ENCODE measurements around the gene MYO1D.
"Not testable (repeated sequence)": the region's sequence is repeated elsewhere in the genome, so short reads cannot be mapped to it uniquely, and the experiment has no call there.

Gene MYO1D

DNA sequence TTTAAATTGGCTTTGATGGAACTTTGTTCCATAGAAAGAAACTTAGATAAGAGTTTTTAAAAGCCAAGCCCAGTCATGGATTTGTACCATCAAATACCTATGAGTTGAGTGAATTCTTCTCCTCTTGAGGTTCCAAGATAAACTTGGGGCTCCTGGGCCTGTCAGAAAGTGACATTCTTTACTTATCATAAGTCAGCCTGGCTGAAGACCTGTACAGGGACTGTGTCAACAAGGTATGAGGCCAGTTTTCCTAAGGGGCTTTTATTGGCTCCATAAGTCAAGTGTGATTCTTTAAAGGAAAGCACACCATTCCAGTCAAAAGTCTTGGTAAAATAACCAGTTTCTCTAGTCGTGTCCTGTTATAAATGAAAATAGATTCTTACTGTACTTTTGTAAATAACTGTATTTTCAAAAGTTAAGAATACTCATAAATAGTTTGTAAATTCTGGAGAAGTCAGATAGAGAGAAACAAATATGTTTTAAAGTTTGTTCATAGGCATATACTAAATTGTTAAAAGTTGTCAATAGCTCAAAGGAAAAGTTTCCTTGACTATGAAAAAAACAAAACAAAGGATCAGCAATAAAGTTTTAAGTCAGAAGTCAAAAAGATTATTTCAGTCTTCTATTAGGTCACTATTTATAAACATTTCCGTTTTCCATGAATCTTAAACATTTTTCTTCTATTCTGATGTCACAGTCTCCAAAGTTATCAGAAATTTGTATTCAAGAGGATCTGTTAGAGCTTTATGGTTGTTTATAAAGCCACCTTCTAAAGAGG, 22.5 kb upstream of the MYO1D start:
- no peaks in the 10 kb centered on the region for H3K36me3 ChIP-seq (ENCODE audit: control insufficient read depth, insufficient read depth, low read length)
- H3K27ac ChIP-seq (ENCODE audit: insufficient read depth, low read length, poor library complexity, severe bottlenecking) = no peak overlapping the region
- H3K4me3 ChIP-seq (ENCODE audit: insufficient read depth, low read depth, low read length, poor library complexity, severe bottlenecking) = no peak overlapping the region
- H3K27me3 ChIP-seq (replicated peaks; ENCODE audit: control insufficient read depth, insufficient read depth, low read length, poor library complexity, severe bottlenecking) = no peaks in the 10 kb centered on the region
- H3K4me1 ChIP-seq (ENCODE audit: control insufficient read depth, insufficient read depth, low read length, poor library complexity, severe bottlenecking) = no peaks in the 10 kb centered on the region
- DNase-seq = no peak
- H3K9me3 ChIP-seq (ENCODE audit: control insufficient read depth, low read length) = no peaks in the 10 kb centered on the region

DNA sequence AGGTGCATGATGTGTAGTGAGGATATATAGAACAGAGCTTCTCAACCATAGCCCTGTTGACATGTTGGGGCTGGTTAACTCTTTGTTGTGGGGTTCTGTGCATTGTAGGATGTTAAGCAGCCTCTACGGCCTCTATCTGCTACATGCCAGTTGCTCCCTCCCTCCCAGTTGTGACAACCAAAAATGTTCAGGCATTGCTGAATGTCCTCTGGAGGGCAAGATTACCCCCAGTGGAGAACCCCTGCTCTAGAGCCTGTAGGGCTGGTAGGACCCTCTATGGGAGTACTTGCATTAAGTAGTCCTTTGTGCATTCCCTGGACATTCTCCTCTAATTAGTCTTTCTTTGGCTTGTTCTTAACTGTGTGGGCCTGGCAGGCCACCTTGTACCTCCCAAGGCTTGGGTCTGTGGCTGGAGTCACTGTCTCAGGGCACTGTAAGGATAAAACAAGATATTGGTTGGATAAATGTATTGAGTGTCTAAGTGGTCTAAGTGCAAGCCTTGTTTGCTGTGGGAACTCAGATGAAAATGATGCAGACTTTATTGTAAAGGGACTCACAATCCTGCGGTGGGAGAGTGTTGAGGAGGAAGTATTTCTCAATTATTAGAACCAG, 19.8 kb upstream of the MYO1D start:
- Histone ChIP-seq H3K4me1 (ENCODE audit: control insufficient read depth, insufficient read depth, low read length, poor library complexity, severe bottlenecking) (no peaks in the 10 kb centered on the region), H3K36me3 (ENCODE audit: control insufficient read depth, insufficient read depth, low read length) (no peaks in the 10 kb centered on the region), H3K9me3 (ENCODE audit: control insufficient read depth, low read length) (no peaks in the 10 kb centered on the region), H3K4me3 (ENCODE audit: insufficient read depth, low read depth, low read length, poor library complexity, severe bottlenecking) (no peak overlapping the region), H3K27me3 (replicated peaks; ENCODE audit: control insufficient read depth, insufficient read depth, low read length, poor library complexity, severe bottlenecking) (no peaks in the 10 kb centered on the region), H3K27ac (ENCODE audit: insufficient read depth, low read length, poor library complexity, severe bottlenecking) (no peak overlapping the region)
- no peak for DNase-seq

DNA sequence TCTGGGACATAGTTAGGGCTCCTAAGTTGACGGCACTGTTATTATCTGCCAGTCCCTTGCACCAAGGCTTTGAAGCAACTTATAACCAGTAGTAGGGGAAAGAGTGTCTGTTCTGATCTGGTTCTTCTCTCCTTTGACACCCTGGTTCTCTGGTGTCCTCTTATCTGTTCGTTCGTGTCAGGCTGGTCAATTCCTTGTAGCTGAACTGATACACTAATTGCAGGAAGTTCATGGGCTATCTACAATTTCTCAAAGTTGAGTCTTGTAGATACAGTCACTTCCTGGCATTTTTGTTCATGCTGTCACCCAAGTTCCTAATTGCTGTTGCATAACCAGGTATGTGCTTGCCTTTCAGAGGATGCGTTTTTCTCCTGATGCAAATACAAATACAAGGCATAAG, 17.3 kb upstream of the MYO1D start:
- H3K4me3 ChIP-seq (ENCODE audit: insufficient read depth, low read depth, low read length, poor library complexity, severe bottlenecking) = no peak overlapping the region
- no peaks in the 10 kb centered on the region for H3K9me3 ChIP-seq (ENCODE audit: control insufficient read depth, low read length)
- H3K27me3 ChIP-seq (replicated peaks; ENCODE audit: control insufficient read depth, insufficient read depth, low read length, poor library complexity, severe bottlenecking) = no peaks in the 10 kb centered on the region
- no peaks in the 10 kb centered on the region for H3K36me3 ChIP-seq (ENCODE audit: control insufficient read depth, insufficient read depth, low read length)
- no peaks in the 10 kb centered on the region for H3K4me1 ChIP-seq (ENCODE audit: control insufficient read depth, insufficient read depth, low read length, poor library complexity, severe bottlenecking)
- H3K27ac ChIP-seq (ENCODE audit: insufficient read depth, low read length, poor library complexity, severe bottlenecking) = no peak overlapping the region
- no peak for DNase-seq

DNA sequence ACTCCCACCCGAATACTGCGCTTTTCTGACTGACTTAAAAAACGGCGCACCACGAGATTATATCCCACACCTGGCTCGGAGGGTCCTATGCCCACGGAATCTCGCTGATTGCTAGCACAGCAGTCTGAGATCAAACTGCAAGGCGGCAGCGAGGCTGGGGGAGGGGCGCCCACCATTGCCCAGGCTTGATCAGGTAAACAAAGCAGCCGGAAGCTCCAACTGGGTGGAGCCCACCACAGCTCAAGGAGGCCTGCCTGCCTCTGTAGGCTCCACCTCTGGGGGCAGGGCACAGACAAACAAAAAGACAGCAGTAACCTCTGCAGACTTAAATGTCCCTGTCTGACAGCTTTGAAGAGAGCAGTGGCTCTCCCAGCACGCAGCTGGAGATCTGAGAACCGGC, 10.5 kb upstream of the MYO1D start:
- not testable (repeated sequence) for H3K9me3 ChIP-seq (ENCODE audit: control insufficient read depth, low read length); H3K27me3 ChIP-seq (replicated peaks; ENCODE audit: control insufficient read depth, insufficient read depth, low read length, poor library complexity, severe bottlenecking); H3K36me3 ChIP-seq (ENCODE audit: control insufficient read depth, insufficient read depth, low read length); H3K4me1 ChIP-seq (ENCODE audit: control insufficient read depth, insufficient read depth, low read length, poor library complexity, severe bottlenecking); H3K4me3 ChIP-seq (ENCODE audit: insufficient read depth, low read depth, low read length, poor library complexity, severe bottlenecking); H3K27ac ChIP-seq (ENCODE audit: insufficient read depth, low read length, poor library complexity, severe bottlenecking); DNase-seq

DNA sequence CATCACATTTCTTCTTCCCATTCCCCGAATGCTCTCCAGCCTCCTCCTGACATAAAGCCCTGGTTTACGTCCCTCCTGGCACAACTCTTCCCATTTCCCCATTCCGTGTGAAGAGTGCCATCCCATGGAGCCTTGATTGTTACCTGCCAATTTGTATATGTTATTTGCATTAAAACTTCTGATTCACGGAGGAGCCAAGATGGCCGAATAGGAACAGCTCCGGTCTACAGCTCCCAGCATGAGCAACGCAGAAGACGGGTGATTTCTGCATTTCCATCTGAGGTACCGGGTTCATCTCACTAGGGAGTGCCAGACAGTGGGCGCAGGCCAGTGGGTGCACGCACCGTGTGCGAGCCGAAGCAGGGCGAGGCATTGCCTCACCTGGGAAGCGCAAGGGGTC, 10.0 kb upstream of the MYO1D start:
- not testable (repeated sequence) for H3K4me1 ChIP-seq (ENCODE audit: control insufficient read depth, insufficient read depth, low read length, poor library complexity, severe bottlenecking); H3K9me3 ChIP-seq (ENCODE audit: control insufficient read depth, low read length); DNase-seq; H3K27me3 ChIP-seq (replicated peaks; ENCODE audit: control insufficient read depth, insufficient read depth, low read length, poor library complexity, severe bottlenecking); H3K27ac ChIP-seq (ENCODE audit: insufficient read depth, low read length, poor library complexity, severe bottlenecking); H3K36me3 ChIP-seq (ENCODE audit: control insufficient read depth, insufficient read depth, low read length); H3K4me3 ChIP-seq (ENCODE audit: insufficient read depth, low read depth, low read length, poor library complexity, severe bottlenecking)

DNA sequence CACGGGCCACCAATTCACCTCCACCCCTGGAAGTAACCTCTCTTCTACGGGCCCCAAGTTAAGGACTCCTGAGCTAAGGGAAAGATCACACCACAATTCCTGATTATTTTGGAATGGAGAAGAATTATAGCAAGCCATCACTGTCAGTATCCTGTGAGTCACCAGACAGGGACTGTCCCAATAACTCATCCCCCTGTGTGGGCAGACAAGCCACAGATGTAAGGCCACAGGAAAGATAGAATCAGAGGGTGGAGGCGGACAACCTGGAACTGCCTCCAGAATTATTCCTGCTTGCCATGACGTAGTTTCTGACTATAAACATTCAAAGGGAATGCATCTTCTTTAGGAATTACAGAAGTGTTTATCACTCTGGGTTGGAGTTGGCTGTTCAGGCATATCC, 5.8 kb upstream of the MYO1D start:
- no peaks in the 10 kb centered on the region for H3K9me3 ChIP-seq (ENCODE audit: control insufficient read depth, low read length)
- DNase-seq = no peak
- H3K27me3 ChIP-seq (replicated peaks; ENCODE audit: control insufficient read depth, insufficient read depth, low read length, poor library complexity, severe bottlenecking) = no peaks in the 10 kb centered on the region
- no peak overlapping the region for H3K27ac ChIP-seq (ENCODE audit: insufficient read depth, low read length, poor library complexity, severe bottlenecking)
- no peak overlapping the region for H3K4me3 ChIP-seq (ENCODE audit: insufficient read depth, low read depth, low read length, poor library complexity, severe bottlenecking)
- no peaks in the 10 kb centered on the region for H3K36me3 ChIP-seq (ENCODE audit: control insufficient read depth, insufficient read depth, low read length)
- peaks cover 1% of the 10 kb centered on the region for H3K4me1 ChIP-seq (ENCODE audit: control insufficient read depth, insufficient read depth, low read length, poor library complexity, severe bottlenecking)

DNA sequence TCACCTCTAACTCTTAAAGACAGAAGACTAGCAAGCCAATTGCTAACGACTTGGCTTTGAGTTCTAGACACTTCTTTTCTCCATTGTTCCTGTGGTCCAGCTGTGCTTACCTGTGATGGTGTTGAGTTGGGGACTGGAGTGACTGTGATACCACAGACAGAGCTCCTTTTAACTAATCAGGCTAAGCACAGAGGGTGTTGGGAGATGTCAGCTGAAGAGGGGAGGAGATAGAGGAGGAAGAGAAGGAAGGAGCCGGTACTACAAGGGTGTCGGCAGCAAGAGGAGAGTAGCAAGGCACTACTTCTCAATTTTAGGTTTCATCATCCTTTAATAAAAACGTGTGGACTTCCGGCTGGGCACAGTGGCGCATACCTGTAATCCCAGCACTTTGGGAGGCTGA, 5.1 kb upstream of the MYO1D start:
- no peak overlapping the region for H3K27ac ChIP-seq (ENCODE audit: insufficient read depth, low read length, poor library complexity, severe bottlenecking)
- no peak overlapping the region for H3K4me3 ChIP-seq (ENCODE audit: insufficient read depth, low read depth, low read length, poor library complexity, severe bottlenecking)
- no peaks in the 10 kb centered on the region for H3K36me3 ChIP-seq (ENCODE audit: control insufficient read depth, insufficient read depth, low read length)
- peaks cover 6% of the 10 kb centered on the region for H3K4me1 ChIP-seq (ENCODE audit: control insufficient read depth, insufficient read depth, low read length, poor library complexity, severe bottlenecking)
- DNase-seq = no peak
- no peaks in the 10 kb centered on the region for H3K27me3 ChIP-seq (replicated peaks; ENCODE audit: control insufficient read depth, insufficient read depth, low read length, poor library complexity, severe bottlenecking)
- no peaks in the 10 kb centered on the region for H3K9me3 ChIP-seq (ENCODE audit: control insufficient read depth, low read length)

DNA sequence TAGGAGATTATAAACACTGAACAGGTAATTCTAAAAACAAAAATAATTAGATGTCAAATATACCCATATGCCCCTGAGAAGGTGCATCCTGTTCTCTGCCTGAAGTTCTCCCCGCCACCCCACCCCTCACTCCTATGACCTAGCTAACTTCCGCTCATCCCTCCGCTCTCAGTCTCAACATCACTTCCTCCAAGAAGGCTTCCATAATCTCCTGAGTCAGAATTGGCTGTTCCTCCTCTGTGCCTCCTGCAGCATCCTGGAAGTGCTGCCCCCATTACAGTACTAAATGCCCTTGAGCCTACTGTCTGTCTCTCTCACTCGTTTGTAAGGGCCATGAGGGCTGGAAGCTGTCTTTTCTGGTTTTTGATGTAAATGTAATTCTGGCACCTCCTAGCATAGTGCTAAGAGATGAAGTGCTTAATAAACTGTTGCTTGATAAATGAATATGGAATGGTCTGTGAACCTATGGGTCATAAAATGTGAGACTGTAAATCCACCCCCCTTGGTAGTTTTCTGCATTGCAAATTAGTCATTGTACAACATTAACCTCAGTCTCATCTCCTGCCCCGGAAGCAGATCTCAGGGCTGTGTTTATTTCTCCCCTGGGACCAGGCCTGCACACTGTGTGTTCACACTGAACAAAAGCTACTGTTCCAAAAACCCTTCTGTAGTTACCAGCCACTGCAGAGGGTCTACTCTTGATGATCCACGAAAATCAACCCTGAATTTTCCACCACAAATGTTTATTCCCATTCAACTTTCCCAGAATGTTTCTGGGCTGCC, 3.9 kb upstream of the MYO1D start:
- no peak for DNase-seq
- peaks cover 11% of the 10 kb centered on the region for H3K4me1 ChIP-seq (ENCODE audit: control insufficient read depth, insufficient read depth, low read length, poor library complexity, severe bottlenecking)
- no peaks in the 10 kb centered on the region for H3K36me3 ChIP-seq (ENCODE audit: control insufficient read depth, insufficient read depth, low read length)
- no peaks in the 10 kb centered on the region for H3K27me3 ChIP-seq (replicated peaks; ENCODE audit: control insufficient read depth, insufficient read depth, low read length, poor library complexity, severe bottlenecking)
- H3K27ac ChIP-seq (ENCODE audit: insufficient read depth, low read length, poor library complexity, severe bottlenecking) = no peak overlapping the region
- no peaks in the 10 kb centered on the region for H3K9me3 ChIP-seq (ENCODE audit: control insufficient read depth, low read length)
- H3K4me3 ChIP-seq (ENCODE audit: insufficient read depth, low read depth, low read length, poor library complexity, severe bottlenecking) = no peak overlapping the region

DNA sequence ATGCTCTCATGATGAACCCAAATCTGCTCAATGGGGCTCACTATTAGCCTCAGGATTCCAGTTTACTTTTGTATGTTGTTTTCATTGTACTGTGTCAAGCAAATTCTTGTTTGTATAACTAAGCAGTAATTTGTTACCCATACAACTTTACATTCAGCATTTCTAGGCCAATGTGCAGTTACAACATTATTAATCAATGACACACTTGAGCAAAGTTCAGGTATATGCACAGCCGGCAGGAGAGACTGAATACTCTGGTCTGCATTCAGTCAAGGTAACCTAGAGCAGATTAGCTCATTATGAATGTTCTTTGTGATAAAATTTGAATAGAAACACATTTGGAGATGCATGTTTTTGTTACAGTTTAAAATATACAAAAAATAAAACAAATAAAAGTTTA, 2.2 kb upstream of the MYO1D start:
- Histone ChIP-seq H3K36me3 (ENCODE audit: control insufficient read depth, insufficient read depth, low read length) (no peaks in the 10 kb centered on the region), H3K4me3 (ENCODE audit: insufficient read depth, low read depth, low read length, poor library complexity, severe bottlenecking) (no peak overlapping the region), H3K27ac (ENCODE audit: insufficient read depth, low read length, poor library complexity, severe bottlenecking) (no peak overlapping the region), H3K4me1 (ENCODE audit: control insufficient read depth, insufficient read depth, low read length, poor library complexity, severe bottlenecking) (peaks cover 14% of the 10 kb centered on the region), H3K27me3 (replicated peaks; ENCODE audit: control insufficient read depth, insufficient read depth, low read length, poor library complexity, severe bottlenecking) (no peaks in the 10 kb centered on the region), H3K9me3 (ENCODE audit: control insufficient read depth, low read length) (no peaks in the 10 kb centered on the region)
- DNase-seq = no peak

DNA sequence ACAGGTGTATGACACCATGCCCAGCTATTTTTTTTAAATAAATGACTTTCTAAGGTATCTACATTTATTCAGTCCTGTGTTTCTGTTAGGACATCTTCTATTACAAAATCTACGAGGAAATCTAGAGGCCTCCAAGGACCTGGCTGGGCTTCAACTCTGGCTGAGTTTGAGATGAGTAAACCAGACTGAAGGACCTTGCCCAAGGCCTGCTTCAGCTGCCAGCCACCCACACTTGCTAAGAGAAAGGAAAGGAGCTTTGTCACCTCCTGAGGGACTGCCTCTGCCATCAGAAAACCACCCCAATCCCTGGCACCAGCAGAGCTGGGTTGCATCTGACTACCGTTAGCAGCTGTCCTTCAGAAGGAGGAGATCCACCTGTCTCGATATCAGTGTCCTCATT, 1.3 kb upstream of the MYO1D start:
- DNase-seq = no peak
- Histone ChIP-seq H3K36me3 (ENCODE audit: control insufficient read depth, insufficient read depth, low read length) (no peaks in the 10 kb centered on the region), H3K4me1 (ENCODE audit: control insufficient read depth, insufficient read depth, low read length, poor library complexity, severe bottlenecking) (peaks cover 14% of the 10 kb centered on the region), H3K27me3 (replicated peaks; ENCODE audit: control insufficient read depth, insufficient read depth, low read length, poor library complexity, severe bottlenecking) (no peaks in the 10 kb centered on the region), H3K9me3 (ENCODE audit: control insufficient read depth, low read length) (no peaks in the 10 kb centered on the region), H3K27ac (ENCODE audit: insufficient read depth, low read length, poor library complexity, severe bottlenecking) (no peak overlapping the region), H3K4me3 (ENCODE audit: insufficient read depth, low read depth, low read length, poor library complexity, severe bottlenecking) (no peak overlapping the region)

Measured in effector memory CD4-positive, alpha-beta T cell (primary cell).